GM12892 (cell line): Measurements from ENCODE around the gene TRAPPC2. TPM values are rescaled to one million over a fixed set of nuclear protein-coding genes. Genes with fewer than 3 reads are reported as not detected.

Experiments used
- DNase-seq: peaks from one replicate; pipeline ENCODE4 v3.0.0; 2011; ENCODE audit not compliant: insufficient read length
- FAIRE-seq: peaks from 2 replicates; lab custom pipeline; 2011; peaks lifted over from hg19 to GRCh38; lab: Jason Lieb, UNC
- POLR2A ChIP-seq: IDR thresholded peaks from 2 replicates; pipeline ENCODE4 v1.6.1; 2011; ENCODE audit warnings: low read depth, low read length, control low read depth
- POLR2AphosphoS5 ChIP-seq: IDR thresholded peaks from 2 replicates; pipeline ENCODE4 v1.6.1; 2011; ENCODE audit warnings: low read depth, low read length, control low read depth
- TAF1 ChIP-seq: IDR thresholded peaks from 2 replicates; pipeline ENCODE4 v1.6.1; 2011; ENCODE audit warnings: low read depth, mild to moderate bottlenecking, control low read depth, low read length, borderline replicate concordance
- polyA plus RNA-seq: library from polyadenylated mRNA; unstranded; fragments of >200 nt; gene quantifications from one replicate; pipeline ENCODE4 v1.2.1, GENCODE V29; 2012; ENCODE audit warnings: missing spikeins, inconsistent platforms; ENCODE audit not compliant: missing spikeins

TRAPPC2 gene
- polyA plus RNA-seq: 20.8 TPM

GRCh38 chrX:13734278-13735172 lies at the start of gene TRAPPC2, which contains the start of gene OFD1:
TRAPPC2 (minus strand) TSS chrX:13734620; CDS start chrX:13719963, 14,657 bp downstream.
OFD1 (plus strand) TSS chrX:13734748; CDS start chrX:13735072, 324 bp downstream.
- TF ChIP-seq POLR2AphosphoS5 (peak; percentile 79), POLR2A (peak; percentile 88), TAF1 (0 out of 2 replicates have a peak, but pooled peaks have one; percentile 62)
- DNase-seq (peak; percentile 78), FAIRE-seq (peak; percentile 100)

- FAIRE-seq: no peak
- no peak for DNase-seq
- TF ChIP-seq TAF1 (no peak), POLR2AphosphoS5 (no peak), POLR2A (no peak)
Measured at GRCh38 chrX:13780868-13781427, 46.5 kb upstream of the TRAPPC2 start.

GRCh38 chrX:13778916-13779315 lies 44.5 kb upstream of the TRAPPC2 start:
- DNase-seq: no peak
- FAIRE-seq: no peak
- TF ChIP-seq POLR2AphosphoS5 (no peak), POLR2A (no peak), TAF1 (no peak)

- DNase-seq (no peak), FAIRE-seq (peak; percentile 17)
- TF ChIP-seq POLR2AphosphoS5: no peak
- no peak for TF ChIP-seq TAF1
- no peak for TF ChIP-seq POLR2A
Measured at GRCh38 chrX:13776387-13776786, 42.0 kb upstream of the TRAPPC2 start.

- no peak for DNase-seq
- TF ChIP-seq POLR2A (no peak), POLR2AphosphoS5 (no peak), TAF1 (no peak)
- FAIRE-seq: no peak
Measured at GRCh38 chrX:13775837-13776236, 41.4 kb upstream of the TRAPPC2 start.

GRCh38 chrX:13774696-13775095 lies 40.3 kb upstream of the TRAPPC2 start:
- DNase-seq (no peak), FAIRE-seq (peak; percentile 24)
- no peak for TF ChIP-seq TAF1

GRCh38 chrX:13770013-13770535 lies 35.7 kb upstream of the TRAPPC2 start:
- TF ChIP-seq POLR2A (no peak), TAF1 (no peak), POLR2AphosphoS5 (no peak)
- FAIRE-seq: peak; percentile 46
- DNase-seq: no peak

GRCh38 chrX:13768939-13769338 lies 34.5 kb upstream of the TRAPPC2 start:
- DNase-seq: no peak
- TF ChIP-seq TAF1 (no peak), POLR2A (no peak), POLR2AphosphoS5 (no peak)
- no peak for FAIRE-seq

GRCh38 chrX:13764765-13765164 lies 30.3 kb upstream of the TRAPPC2 start:
- FAIRE-seq (no peak), DNase-seq (no peak)
- TF ChIP-seq POLR2AphosphoS5: no peak
- TF ChIP-seq TAF1: no peak
- TF ChIP-seq POLR2A: no peak

GRCh38 chrX:13764281-13764680 lies 29.9 kb upstream of the TRAPPC2 start:
- TF ChIP-seq TAF1: no peak
- TF ChIP-seq POLR2A: no peak
- TF ChIP-seq POLR2AphosphoS5: no peak
- no peak for FAIRE-seq
- no peak for DNase-seq

GRCh38 chrX:13763489-13763888 lies 29.1 kb upstream of the TRAPPC2 start:
- TF ChIP-seq POLR2A: no peak
- TF ChIP-seq TAF1: no peak
- no peak for TF ChIP-seq POLR2AphosphoS5
- DNase-seq (no peak), FAIRE-seq (no peak)
